Endometrial microvascular endothelial cells (primary cell): Measurements from ENCODE around the gene PIP4K2A. TPM values are rescaled to one million over a fixed set of nuclear protein-coding genes. Genes with fewer than 3 reads are reported as not detected.

Experiments used
- in situ Hi-C: cut with HindIII; loops from 2 replicates; pipeline ENCODE4 v1.10.0; 2017; ENCODE audit warnings: low sequenced_read_pairs, low pct_unique_long_range_greater_than_20kb; ENCODE audit errors: inconsistent ontology term
- total RNA-seq: library from RNA; depleted of rRNA; stranded (reverse); fragments of >200 nt; gene quantifications from one replicate; pipeline ENCODE4 v1.2.3, GENCODE V29; 2015; ENCODE audit errors: inconsistent ontology term

The PIP4K2A gene
- total RNA-seq, 1 donor from 2014 or later, result 12.1 TPM

DNA sequence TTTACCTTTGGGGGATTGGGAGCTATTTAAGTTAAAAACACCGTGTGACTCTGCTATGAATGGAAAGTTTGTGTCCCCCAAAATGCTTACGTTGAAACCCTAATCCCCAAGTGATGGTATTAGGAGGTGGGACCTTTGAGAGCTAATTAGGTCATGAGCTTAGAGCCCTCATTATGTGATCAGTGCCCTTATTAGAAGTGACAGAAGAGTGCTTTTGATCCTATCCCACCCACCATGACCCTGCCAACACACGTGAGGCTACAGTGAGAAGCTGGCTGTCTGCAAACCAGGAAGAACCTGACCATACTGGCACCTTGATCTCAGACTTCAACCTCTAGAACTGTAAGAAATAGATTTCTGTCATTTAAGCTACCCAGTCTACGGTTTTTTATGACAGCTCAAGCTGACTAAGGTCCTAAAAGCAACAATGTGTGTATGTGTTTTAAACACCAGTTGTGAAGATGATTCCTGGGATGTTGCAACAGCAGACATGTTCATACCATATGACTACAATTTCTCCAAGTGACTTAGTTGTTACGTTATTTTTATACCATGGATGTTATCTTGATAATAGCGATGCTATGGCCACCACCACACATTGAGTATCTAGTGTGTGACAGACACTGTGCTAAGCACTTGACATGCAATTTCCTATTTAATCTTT is 124.4 kb downstream of the PIP4K2A start:
- in situ Hi-C loops, result no loop called here

GRCh38 chr10:22588462-22588861 is 125.9 kb downstream of the PIP4K2A start:
- in situ Hi-C loops, result no loop called here

DNA sequence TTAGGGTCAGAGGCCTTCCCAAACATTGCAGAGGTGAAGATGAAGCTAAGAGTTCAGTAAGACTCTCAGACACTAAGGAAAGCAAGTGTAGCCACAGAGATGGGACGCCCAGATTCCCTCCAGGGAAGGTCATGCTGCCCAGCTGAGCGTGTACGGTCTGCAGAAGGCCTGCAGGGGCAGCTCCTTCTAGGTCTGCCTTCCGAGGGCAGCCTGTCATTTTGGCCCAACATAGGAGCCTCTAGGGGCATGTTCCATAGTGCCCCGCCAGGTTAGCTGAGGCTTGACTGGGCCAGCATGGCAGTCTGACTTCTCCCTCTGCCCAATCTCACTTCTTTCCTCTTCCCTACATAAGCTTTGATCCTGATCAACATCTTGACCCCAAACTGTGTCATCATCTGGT is 130.7 kb downstream of the PIP4K2A start:
- in situ Hi-C loops, result no loop called here

- in situ Hi-C loops, result no loop called here
Observed at GRCh38 chr10:22581461-22581860, 132.9 kb downstream of the PIP4K2A start.

DNA sequence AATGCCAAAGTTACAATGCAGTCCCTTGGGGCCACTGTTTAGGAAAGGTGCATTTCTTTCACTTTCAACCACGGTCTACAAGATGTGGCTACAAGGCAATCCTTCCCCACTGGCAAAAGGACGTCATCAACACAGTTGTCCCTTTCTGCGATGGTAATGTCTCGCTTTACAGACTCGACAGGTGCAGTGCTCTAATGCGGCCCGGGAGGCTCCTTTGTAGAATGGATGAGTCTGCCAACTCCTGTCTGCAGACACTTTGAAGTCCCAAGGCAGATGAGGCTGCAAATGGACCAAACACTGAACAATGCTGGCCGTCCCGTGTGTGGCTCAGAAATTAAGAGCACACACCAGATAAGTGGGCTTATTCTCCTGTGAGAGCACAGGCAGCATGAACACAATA is 133.7 kb downstream of the PIP4K2A start:
- in situ Hi-C loops, result no loop called here

DNA sequence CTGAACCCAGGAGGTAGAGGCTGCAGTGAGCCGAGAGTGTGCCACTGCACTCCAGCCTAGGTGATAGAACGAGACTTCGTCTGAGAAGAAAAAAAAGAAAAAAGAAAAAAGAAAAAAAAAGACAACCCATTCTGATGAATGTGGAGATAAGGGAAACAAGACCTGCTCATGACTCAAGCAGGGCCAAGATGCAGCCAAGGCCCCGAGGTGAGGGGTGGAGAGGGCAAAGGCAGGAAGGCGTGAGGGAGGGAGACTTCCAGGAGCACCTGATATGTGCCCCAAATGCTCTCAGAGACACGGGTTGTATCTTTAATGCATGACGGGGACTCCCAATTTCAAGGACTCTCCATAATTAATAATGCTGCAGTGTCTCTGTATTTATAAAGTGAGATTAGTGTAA is 134.6 kb downstream of the PIP4K2A start:
- in situ Hi-C loops, result no loop called here

- in situ Hi-C loops, result no loop called here
Observed at GRCh38 chr10:22573820-22574569, 140.4 kb downstream of the PIP4K2A start.

- in situ Hi-C loops, result no loop called here
Observed at GRCh38 chr10:22570733-22571430, 143.5 kb downstream of the PIP4K2A start.

DNA sequence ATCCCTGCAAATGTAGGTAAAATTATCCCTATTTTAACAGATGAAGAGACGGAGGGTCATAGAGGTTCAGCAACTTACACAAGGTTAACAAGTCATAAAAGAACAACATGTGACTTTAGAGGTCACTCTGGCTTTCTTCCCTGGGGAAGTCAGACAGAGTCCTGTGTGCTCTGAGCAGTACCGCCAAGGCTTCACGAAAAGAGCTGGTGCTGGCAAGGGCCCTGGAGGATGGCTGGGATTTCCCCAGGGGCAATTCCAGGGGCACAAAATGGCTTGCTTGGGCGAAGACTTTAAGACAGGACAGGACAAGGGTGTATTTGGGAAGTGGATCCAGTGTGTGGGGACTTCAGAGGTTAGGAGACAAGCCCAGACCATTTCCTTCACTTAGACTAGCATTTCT is 144.1 kb downstream of the PIP4K2A start:
- in situ Hi-C loops, result no loop called here

DNA sequence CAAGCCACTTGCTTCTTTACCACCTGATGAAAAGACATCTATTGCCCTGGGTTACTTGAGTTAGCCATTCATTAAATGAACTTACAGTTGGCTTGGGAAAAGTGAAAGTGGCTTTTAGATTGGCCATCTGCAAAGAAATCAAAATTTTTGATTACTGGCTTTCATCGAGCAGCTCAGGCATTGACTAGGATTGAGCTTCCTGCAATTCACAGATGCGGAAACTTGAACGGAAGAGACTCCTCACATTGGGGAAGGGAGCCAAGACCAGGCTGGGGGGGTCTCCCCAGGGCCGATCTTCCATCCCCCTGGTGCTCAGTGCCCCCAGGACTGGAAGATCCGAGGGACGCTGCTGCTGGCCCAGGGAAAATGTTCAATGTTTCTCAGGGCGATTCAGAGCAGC is 145.4 kb downstream of the PIP4K2A start:
- in situ Hi-C loops, result no loop called here

GRCh38 chr10:22564060-22564459 is 150.3 kb downstream of the PIP4K2A start:
- in situ Hi-C loops, result no loop called here

DNA sequence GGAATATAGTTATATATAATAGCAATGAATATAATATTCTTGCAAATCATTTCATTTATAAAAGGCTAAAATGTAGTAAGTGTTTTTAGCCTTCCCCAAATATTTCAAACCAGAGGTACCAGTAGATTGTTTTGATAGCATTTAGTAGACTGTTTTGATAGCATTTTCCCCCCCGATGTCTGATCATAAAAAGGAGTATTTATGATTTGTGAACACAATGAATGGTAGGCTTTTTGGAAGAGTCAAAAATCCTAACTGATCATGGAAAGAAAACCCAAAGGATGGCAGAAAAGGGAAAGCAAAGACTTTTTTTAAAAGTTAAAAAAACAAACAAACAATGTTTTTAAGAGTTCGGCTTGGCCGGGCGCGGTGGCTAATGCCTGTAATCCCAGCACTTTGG is 152.5 kb downstream of the PIP4K2A start:
- in situ Hi-C loops, result no loop called here

DNA sequence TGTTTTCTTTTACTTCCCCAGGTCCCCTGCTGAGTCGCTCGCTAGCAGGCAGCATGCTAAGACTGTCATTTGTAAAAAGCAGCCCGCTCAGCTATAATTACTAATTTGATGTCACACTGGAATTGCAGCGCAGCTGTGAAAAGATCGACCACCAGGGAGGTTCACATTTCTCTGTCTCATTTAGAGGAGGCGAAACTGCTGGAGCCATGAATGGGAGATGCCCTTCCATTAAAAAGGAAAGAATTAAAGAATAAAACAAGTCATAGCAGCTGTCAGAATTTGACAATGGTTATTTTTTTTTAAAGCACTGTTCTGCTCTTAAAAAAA is 153.5 kb downstream of the PIP4K2A start:
- in situ Hi-C loops, result no loop called here

DNA sequence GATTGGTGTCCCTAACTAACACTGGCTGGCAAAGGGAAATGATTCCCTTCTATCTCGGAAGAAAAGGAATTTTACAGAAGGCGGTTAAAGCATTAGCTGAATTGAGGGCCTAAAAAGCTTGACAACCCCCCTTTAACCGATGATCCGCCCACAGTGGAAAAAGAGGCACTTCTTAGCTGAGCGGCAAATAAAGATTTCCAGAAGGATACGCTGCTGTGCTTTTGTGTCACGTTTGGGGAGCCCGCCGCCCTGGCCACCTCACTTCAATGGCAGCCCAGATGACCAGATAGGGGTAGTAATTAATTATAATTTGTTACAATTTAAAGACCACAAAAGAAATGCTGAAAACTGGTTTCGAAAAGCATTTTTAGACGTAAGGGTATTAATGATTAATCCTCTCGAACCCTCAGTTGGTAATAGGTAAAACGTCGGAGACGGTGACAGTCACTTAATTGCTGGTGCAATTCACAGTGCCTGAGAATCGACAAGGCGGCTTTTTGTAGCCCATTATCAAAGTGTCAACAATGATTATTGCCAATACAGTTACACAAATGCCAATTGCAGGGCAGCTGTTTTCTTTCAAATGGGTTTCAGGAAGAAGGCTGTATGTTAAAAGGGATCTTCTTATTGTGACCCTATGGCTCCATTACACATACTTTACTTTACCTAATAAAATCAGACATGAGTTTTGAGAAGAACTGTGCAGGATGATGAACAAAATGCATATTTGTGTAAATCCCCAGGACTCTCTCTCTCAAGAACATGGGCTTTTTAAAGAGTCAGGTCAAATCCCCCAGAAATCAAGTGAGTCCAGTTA is 154.1 kb downstream of the PIP4K2A start:
- in situ Hi-C loops, result no loop called here

DNA sequence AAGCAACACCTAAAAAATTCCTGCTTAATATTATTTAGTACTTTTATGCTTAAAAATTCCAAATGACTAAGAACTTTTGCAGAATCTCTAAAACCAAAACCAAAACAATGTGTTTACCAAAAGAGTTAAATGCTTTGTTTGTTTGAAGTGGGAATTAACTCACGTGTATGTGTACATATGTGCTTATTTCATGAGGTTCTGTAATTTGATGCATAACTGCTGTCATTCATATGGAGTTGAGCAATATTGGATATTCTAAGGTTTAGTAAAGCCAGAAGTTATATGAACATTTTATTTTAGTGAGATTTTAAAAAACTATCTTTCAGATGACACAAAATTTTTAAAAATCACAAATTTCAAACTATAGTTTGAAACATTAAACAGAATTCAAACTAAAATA is 157.1 kb downstream of the PIP4K2A start:
- in situ Hi-C loops, result no loop called here

GRCh38 chr10:22556774-22557173 is 157.6 kb downstream of the PIP4K2A start:
- in situ Hi-C loops, result no loop called here

DNA sequence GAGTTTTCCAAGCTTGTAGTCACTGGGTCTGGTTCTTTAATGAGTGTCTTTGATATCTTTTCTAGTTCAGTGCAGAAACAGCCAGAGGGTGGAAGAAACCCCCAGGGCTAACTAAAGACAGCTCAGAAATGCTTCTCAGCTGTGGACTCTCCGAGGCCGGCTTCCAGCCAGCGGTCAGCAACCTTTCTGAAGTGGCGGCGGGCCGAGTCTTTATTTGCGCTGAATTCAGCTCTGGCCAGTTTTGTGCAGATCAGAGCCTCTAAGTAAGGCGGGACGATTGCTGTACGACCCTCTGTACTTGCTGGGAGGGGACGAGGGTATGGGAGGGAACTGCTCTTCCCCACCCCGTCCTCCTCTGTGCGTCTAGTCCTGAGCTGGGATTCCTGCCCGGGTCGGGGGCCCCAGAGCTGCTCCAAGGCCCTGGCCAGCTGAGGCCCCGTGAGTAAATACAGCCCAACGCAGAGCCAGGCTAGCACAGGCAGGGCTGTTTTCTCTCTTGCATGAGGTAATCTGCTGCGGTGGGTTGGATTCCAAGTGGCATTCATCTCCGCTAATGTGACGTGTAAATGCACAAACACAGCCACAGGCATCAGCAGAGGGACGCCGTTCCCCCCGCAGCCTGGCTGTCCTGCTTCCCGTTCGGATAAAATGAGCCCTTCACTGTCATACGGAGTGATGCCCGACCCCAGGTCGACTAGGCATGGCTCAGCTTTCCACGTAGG is 159.8 kb downstream of the PIP4K2A start:
- in situ Hi-C loops, result no loop called here

DNA sequence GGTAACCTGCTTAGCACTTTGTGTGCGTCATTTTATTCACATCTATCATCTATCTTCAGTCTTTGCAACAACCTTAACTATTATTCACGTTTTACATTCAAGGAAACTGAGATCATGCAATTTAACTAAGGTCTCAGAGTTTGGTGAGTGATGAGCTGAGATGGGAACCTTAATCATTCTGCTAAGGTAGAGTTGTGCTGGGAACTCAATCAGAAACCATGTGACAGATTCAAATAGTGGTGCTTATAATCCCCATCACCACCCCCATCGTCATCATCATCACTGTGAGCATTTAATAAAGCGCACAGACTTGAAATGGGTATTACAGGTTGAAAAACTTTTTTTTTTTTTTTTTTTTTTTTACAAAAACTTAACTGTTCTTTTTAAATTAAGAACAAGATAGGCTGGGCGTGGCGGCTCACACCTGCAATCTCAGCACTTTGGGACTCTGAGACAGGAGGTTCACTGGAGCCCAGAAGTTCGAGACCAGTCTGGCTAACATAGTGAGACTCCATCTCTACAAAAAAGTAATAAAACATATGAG is 160.9 kb downstream of the PIP4K2A start:
- in situ Hi-C loops, result no loop called here
